WTC11 (cell line): Measurements from ENCODE around the gene ERC2. TPM values are rescaled to one million over a fixed set of nuclear protein-coding genes. Genes with fewer than 3 reads are reported as not detected.

Experiments used
- ATAC-seq: fragments of 200-7000 bp; cut with Tn5 transposase; 2 replicates; pipeline ENCODE4 v1.10.0; 2021; ENCODE audit warnings: mild to moderate bottlenecking, moderate library complexity
- CTCF ChIA-PET: fragments of 300-600 bp; sonication (Branson Sonifier 250); formaldehyde crosslinking; loops from one replicate; lab custom pipeline; 2021; ENCODE audit warnings: antibody characterized with exemption; lab: Charles Lee
- POLR2A ChIA-PET: fragments of 350-600 bp; sonication (Branson Sonifier 250); formaldehyde crosslinking; loops from one replicate; lab custom pipeline; 2021; ENCODE audit warnings: antibody characterized with exemption; lab: Charles Lee
- DNase-seq: peaks from one replicate; pipeline ENCODE4 v3.0.0; 2021; ENCODE audit warnings: low spot score
- H3K27ac Mint-ChIP-seq: 2 replicates; pipeline ENCODE4 v1.8.0; 2021; ENCODE audit warnings: mixed read lengths
- H3K27me3 Mint-ChIP-seq: 2 replicates; pipeline ENCODE4 v1.8.0; 2021; ENCODE audit warnings: low read depth, mild to moderate bottlenecking, moderate library complexity, mixed read lengths
- H3K36me3 Mint-ChIP-seq: 2 replicates; pipeline ENCODE4 v1.8.0; 2021; ENCODE audit warnings: mixed read lengths
- H3K4me1 Mint-ChIP-seq: 2 replicates; pipeline ENCODE4 v1.8.0; 2022; ENCODE audit warnings: mixed read lengths
- H3K4me3 Mint-ChIP-seq: 2 replicates; pipeline ENCODE4 v1.8.0; 2021; ENCODE audit warnings: mild to moderate bottlenecking, moderate library complexity, mixed read lengths
- H3K9me3 Mint-ChIP-seq: 2 replicates; pipeline ENCODE4 v1.8.0; 2021; ENCODE audit warnings: mixed read lengths
- ELF4 ChIP-seq: sonication (generic); formaldehyde crosslinking; IDR thresholded peaks from 2 replicates; pipeline ENCODE4 v1.8.1; 2022; ENCODE audit warnings: low read depth, mild to moderate bottlenecking, moderate library complexity, missing genetic modification reagents
- EMX1 ChIP-seq: fragments of 250-450 bp; sonication (Bioruptor Pico); IDR thresholded peaks from 2 replicates; pipeline ENCODE4 v1.8.0; 2021; ENCODE audit warnings: mild to moderate bottlenecking
- ESRRA ChIP-seq: sonication (generic); formaldehyde crosslinking; IDR thresholded peaks from 2 replicates; pipeline ENCODE4 v1.8.1; 2022; ENCODE audit warnings: mild to moderate bottlenecking, missing genetic modification reagents, borderline replicate concordance
- FOXK1 ChIP-seq: sonication (generic); formaldehyde crosslinking; IDR thresholded peaks from 2 replicates; pipeline ENCODE4 v1.8.0; 2022; ENCODE audit warnings: mild to moderate bottlenecking, moderate library complexity, missing genetic modification reagents
- JAZF1 ChIP-seq: fragments of 250-450 bp; sonication (Bioruptor Pico); IDR thresholded peaks from 2 replicates; pipeline ENCODE4 v1.9.0; 2021; ENCODE audit warnings: moderate library complexity, mild to moderate bottlenecking, inconsistent platforms
- JUN ChIP-seq: sonication (generic); formaldehyde crosslinking; IDR thresholded peaks from 2 replicates; pipeline ENCODE4 v1.8.0; 2023; ENCODE audit warnings: mild to moderate bottlenecking, missing genetic modification reagents
- NFE2L1 ChIP-seq: sonication (generic); formaldehyde crosslinking; IDR thresholded peaks from 2 replicates; pipeline ENCODE4 v1.8.1; 2023; ENCODE audit warnings: missing genetic modification reagents
- NR1H2 ChIP-seq: sonication (generic); formaldehyde crosslinking; IDR thresholded peaks from 2 replicates; pipeline ENCODE4 v1.9.0; 2021; ENCODE audit warnings: mild to moderate bottlenecking, moderate library complexity, missing genetic modification reagents
- RORB ChIP-seq: fragments of 250-450 bp; sonication (Bioruptor Pico); IDR thresholded peaks from 2 replicates; pipeline ENCODE4 v1.9.0; 2021; ENCODE audit warnings: mild to moderate bottlenecking
- TCF7 ChIP-seq: sonication (generic); formaldehyde crosslinking; IDR thresholded peaks from 2 replicates; pipeline ENCODE4 v1.8.0; 2022; ENCODE audit warnings: mild to moderate bottlenecking, low read depth, missing genetic modification reagents, moderate library complexity
- TP53 ChIP-seq: sonication (generic); formaldehyde crosslinking; IDR thresholded peaks from 2 replicates; pipeline ENCODE4 v1.8.1; 2023; ENCODE audit warnings: mild to moderate bottlenecking, missing genetic modification reagents
- ZNF416 ChIP-seq: fragments of 250-450 bp; sonication (Bioruptor Pico); IDR thresholded peaks from 2 replicates; pipeline ENCODE4 v1.9.0; 2021; ENCODE audit warnings: mild to moderate bottlenecking, inconsistent platforms
- ZNF423 ChIP-seq: fragments of 250-450 bp; sonication (Bioruptor Pico); IDR thresholded peaks from 2 replicates; pipeline ENCODE4 v2.1.2; 2022; ENCODE audit warnings: mild to moderate bottlenecking, moderate library complexity
- ZNF425 ChIP-seq: fragments of 250-450 bp; sonication (Bioruptor Pico); conservative IDR thresholded peaks from 2 replicates; pipeline ENCODE4 v1.9.0; 2021; ENCODE audit warnings: mild to moderate bottlenecking
- ZNF532 ChIP-seq: fragments of 250-450 bp; sonication (Bioruptor Pico); IDR thresholded peaks from 2 replicates; pipeline ENCODE4 v1.9.0; 2021; ENCODE audit warnings: mild to moderate bottlenecking, borderline replicate concordance
- total RNA-seq: library from RNA; stranded (reverse); gene quantifications from 3 replicates; pipeline ENCODE4 v1.2.3, GENCODE V29; 2021
- TF ChIP-seq, protein P1 (sequence below): fragments of 250-450 bp; sonication (Bioruptor Pico); IDR thresholded peaks from 2 replicates; pipeline ENCODE4 v2.1.2; 2022; ENCODE audit warnings: mild to moderate bottlenecking, moderate library complexity
- TF ChIP-seq, protein P2 (sequence below): sonication (generic); formaldehyde crosslinking; IDR thresholded peaks from 2 replicates; pipeline ENCODE4 v1.8.1; 2022; ENCODE audit warnings: mild to moderate bottlenecking, moderate library complexity, missing genetic modification reagents
- TF ChIP-seq, protein P3 (sequence below): sonication (generic); formaldehyde crosslinking; IDR thresholded peaks from 2 replicates; pipeline ENCODE4 v1.8.0; 2022; ENCODE audit warnings: missing genetic modification reagents
- TF ChIP-seq, protein P4 (sequence below): sonication (generic); formaldehyde crosslinking; IDR thresholded peaks from 2 replicates; pipeline ENCODE4 v1.8.1; 2023; ENCODE audit warnings: mild to moderate bottlenecking, missing genetic modification reagents, moderate library complexity
- TF ChIP-seq, protein P5 (sequence below): sonication (generic); formaldehyde crosslinking; IDR thresholded peaks from 2 replicates; pipeline ENCODE4 v1.8.0; 2023; ENCODE audit warnings: missing genetic modification reagents

The ERC2 gene
- total RNA-seq, 1 experiment from 2014 or later: 23.5 TPM

- no peak for ATAC-seq
- DNase-seq: no peak
- Mint-ChIP-seq H3K27me3 (peaks cover 51% of the 10 kb centered on the region), H3K9me3 (no peaks in the 10 kb centered on the region), H3K4me1 (peaks cover 17% of the 10 kb centered on the region), H3K27ac (no peak overlapping the region), H3K36me3 (no peaks in the 10 kb centered on the region), H3K4me3 (no peak overlapping the region)
- CTCF ChIA-PET: no interaction called here
- TF ChIP-seq ZNF425 (CRISPR knock-in tag): no peak
- TF ChIP-seq, protein P1, sequence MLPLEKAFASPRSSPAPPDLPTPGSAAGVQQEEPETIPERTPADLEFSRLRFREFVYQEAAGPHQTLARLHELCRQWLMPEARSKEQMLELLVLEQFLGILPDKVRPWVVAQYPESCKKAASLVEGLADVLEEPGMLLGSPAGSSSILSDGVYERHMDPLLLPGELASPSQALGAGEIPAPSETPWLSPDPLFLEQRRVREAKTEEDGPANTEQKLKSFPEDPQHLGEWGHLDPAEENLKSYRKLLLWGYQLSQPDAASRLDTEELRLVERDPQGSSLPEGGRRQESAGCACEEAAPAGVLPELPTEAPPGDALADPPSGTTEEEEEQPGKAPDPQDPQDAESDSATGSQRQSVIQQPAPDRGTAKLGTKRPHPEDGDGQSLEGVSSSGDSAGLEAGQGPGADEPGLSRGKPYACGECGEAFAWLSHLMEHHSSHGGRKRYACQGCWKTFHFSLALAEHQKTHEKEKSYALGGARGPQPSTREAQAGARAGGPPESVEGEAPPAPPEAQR (CRISPR knock-in tag): no peak
- TF ChIP-seq NFE2L1: no peak
- no peak for TF ChIP-seq TP53 (CRISPR knock-in tag)
- no peak for TF ChIP-seq ZNF416 (CRISPR knock-in tag)
- no peak for TF ChIP-seq RORB
- TF ChIP-seq, protein P2, sequence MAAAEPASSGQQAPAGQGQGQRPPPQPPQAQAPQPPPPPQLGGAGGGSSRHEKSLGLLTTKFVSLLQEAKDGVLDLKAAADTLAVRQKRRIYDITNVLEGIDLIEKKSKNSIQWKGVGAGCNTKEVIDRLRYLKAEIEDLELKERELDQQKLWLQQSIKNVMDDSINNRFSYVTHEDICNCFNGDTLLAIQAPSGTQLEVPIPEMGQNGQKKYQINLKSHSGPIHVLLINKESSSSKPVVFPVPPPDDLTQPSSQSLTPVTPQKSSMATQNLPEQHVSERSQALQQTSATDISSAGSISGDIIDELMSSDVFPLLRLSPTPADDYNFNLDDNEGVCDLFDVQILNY (CRISPR knock-in tag): no peak
- no peak for TF ChIP-seq TCF7 (CRISPR knock-in tag)
- no peak for TF ChIP-seq JAZF1 (CRISPR knock-in tag)
- TF ChIP-seq JUN (CRISPR knock-in tag): no peak
- no peak for TF ChIP-seq ELF4 (CRISPR knock-in tag)
- no peak for TF ChIP-seq EMX1 (CRISPR knock-in tag)
- TF ChIP-seq, protein P3, sequence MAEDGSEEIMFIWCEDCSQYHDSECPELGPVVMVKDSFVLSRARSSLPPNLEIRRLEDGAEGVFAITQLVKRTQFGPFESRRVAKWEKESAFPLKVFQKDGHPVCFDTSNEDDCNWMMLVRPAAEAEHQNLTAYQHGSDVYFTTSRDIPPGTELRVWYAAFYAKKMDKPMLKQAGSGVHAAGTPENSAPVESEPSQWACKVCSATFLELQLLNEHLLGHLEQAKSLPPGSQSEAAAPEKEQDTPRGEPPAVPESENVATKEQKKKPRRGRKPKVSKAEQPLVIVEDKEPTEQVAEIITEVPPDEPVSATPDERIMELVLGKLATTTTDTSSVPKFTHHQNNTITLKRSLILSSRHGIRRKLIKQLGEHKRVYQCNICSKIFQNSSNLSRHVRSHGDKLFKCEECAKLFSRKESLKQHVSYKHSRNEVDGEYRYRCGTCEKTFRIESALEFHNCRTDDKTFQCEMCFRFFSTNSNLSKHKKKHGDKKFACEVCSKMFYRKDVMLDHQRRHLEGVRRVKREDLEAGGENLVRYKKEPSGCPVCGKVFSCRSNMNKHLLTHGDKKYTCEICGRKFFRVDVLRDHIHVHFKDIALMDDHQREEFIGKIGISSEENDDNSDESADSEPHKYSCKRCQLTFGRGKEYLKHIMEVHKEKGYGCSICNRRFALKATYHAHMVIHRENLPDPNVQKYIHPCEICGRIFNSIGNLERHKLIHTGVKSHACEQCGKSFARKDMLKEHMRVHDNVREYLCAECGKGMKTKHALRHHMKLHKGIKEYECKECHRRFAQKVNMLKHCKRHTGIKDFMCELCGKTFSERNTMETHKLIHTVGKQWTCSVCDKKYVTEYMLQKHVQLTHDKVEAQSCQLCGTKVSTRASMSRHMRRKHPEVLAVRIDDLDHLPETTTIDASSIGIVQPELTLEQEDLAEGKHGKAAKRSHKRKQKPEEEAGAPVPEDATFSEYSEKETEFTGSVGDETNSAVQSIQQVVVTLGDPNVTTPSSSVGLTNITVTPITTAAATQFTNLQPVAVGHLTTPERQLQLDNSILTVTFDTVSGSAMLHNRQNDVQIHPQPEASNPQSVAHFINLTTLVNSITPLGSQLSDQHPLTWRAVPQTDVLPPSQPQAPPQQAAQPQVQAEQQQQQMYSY (CRISPR knock-in tag): no peak
- no peak for TF ChIP-seq ZNF532 (CRISPR knock-in tag)
- TF ChIP-seq NR1H2: no peak
- TF ChIP-seq, protein P4, sequence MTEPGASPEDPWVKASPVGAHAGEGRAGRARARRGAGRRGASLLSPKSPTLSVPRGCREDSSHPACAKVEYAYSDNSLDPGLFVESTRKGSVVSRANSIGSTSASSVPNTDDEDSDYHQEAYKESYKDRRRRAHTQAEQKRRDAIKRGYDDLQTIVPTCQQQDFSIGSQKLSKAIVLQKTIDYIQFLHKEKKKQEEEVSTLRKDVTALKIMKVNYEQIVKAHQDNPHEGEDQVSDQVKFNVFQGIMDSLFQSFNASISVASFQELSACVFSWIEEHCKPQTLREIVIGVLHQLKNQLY (CRISPR knock-in tag): no peak
- TF ChIP-seq ESRRA (CRISPR knock-in tag): no peak
- no peak for TF ChIP-seq ZNF423 (CRISPR knock-in tag)
- no peak for TF ChIP-seq FOXK1
- TF ChIP-seq, protein P5, sequence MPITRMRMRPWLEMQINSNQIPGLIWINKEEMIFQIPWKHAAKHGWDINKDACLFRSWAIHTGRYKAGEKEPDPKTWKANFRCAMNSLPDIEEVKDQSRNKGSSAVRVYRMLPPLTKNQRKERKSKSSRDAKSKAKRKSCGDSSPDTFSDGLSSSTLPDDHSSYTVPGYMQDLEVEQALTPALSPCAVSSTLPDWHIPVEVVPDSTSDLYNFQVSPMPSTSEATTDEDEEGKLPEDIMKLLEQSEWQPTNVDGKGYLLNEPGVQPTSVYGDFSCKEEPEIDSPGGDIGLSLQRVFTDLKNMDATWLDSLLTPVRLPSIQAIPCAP (CRISPR knock-in tag): no peak
- POLR2A ChIA-PET: no interaction called here
Observed at GRCh38 chr3:55492976-55493375, 975.3 kb downstream of the ERC2 start.
